Hepatocyte (in vitro differentiated cells): ENCODE results near the gene RELA. TPM values are rescaled to one million over a fixed set of nuclear protein-coding genes. Genes with fewer than 3 reads are reported as not detected.
A peak's percentile ranks its signal among the peaks of the same experiment; 100 is the strongest.

Experiments
- DNase-seq: peaks from one replicate; pipeline ENCODE4 v3.0.0-alpha.2; 2016; ENCODE audit warnings: low spot score
- H2AFZ ChIP-seq: fragments of 200-600 bp; sonication (generic); 2 replicates; pipeline ENCODE4 v1.6.0; 2016; ENCODE audit warnings: antibody characterized with exemption, mild to moderate bottlenecking
- H3K27ac ChIP-seq: fragments of 200-600 bp; sonication (generic); 2 replicates; pipeline ENCODE4 v1.5.1; 2016; ENCODE audit warnings: mild to moderate bottlenecking
- H3K27me3 ChIP-seq: fragments of 200-600 bp; sonication (generic); 2 replicates; pipeline ENCODE4 v1.6.1; 2016
- H3K36me3 ChIP-seq: fragments of 200-600 bp; sonication (generic); replicated peaks from 2 replicates; pipeline ENCODE4 v1.5.1; 2016; ENCODE audit warnings: low read depth; ENCODE audit not compliant: insufficient read depth
- H3K4me1 ChIP-seq: fragments of 200-600 bp; sonication (generic); 2 replicates; pipeline ENCODE4 v1.5.1; 2016; ENCODE audit warnings: mild to moderate bottlenecking, moderate library complexity; ENCODE audit not compliant: insufficient read depth
- H3K4me2 ChIP-seq: fragments of 200-600 bp; sonication (generic); 2 replicates; pipeline ENCODE4 v1.6.0; 2016
- H3K4me3 ChIP-seq: fragments of 200-600 bp; sonication (generic); 2 replicates; pipeline ENCODE4 v1.5.1; 2016; ENCODE audit warnings: mild to moderate bottlenecking
- H3K79me2 ChIP-seq: fragments of 200-600 bp; sonication (generic); 2 replicates; pipeline ENCODE4 v1.6.0; 2017; ENCODE audit warnings: mild to moderate bottlenecking
- H3K9me2 ChIP-seq: fragments of 200-600 bp; sonication (generic); replicated peaks from 2 replicates; pipeline ENCODE4 v1.6.0; 2017; ENCODE audit warnings: mild to moderate bottlenecking; ENCODE audit not compliant: insufficient read depth
- H3K9me3 ChIP-seq: fragments of 200-600 bp; sonication (generic); 2 replicates; pipeline ENCODE4 v1.5.1; 2016; ENCODE audit warnings: low read depth, mild to moderate bottlenecking
- H4K20me1 ChIP-seq: fragments of 200-600 bp; sonication (generic); 2 replicates; pipeline ENCODE4 v1.6.0; 2016; ENCODE audit warnings: mild to moderate bottlenecking; ENCODE audit not compliant: insufficient read depth, poor library complexity, severe bottlenecking
- CTCF ChIP-seq: fragments of 200-600 bp; sonication (generic); IDR thresholded peaks from 2 replicates; pipeline ENCODE4 v1.5.1; 2016; ENCODE audit warnings: antibody characterized with exemption, mild to moderate bottlenecking; ENCODE audit not compliant: poor library complexity
- EZH2 ChIP-seq: fragments of 200-600 bp; sonication (generic); IDR thresholded peaks from 2 replicates; pipeline ENCODE4 v1.6.1; 2016; ENCODE audit warnings: antibody characterized with exemption, mild to moderate bottlenecking, borderline replicate concordance
- EZH2phosphoT487 ChIP-seq: fragments of 200-600 bp; sonication (generic); IDR thresholded peaks from one replicate; pipeline ENCODE4 v1.6.1; 2018; ENCODE audit warnings: antibody characterized with exemption, mild to moderate bottlenecking, low read depth, moderate library complexity; ENCODE audit not compliant: unreplicated experiment, severe bottlenecking
- WGBS: methylation state at CpG from one replicate; pipeline ENCODE4 v1.1.6; 2016; ENCODE audit warnings: low lambda C conversion rate; ENCODE audit errors: missing lambda C conversion rate; 5-methylcytosine and 5-hydroxymethylcytosine counted together
- polyA plus RNA-seq: library from polyadenylated mRNA; unstranded; fragments of >200 nt; fragmentation: Nextera tagmentation; extraction: Ambion mirVana; gene quantifications from 2 replicates; pipeline ENCODE4 v1.2.1, GENCODE V29; 2016
- total RNA-seq: library from RNA; depleted of rRNA; stranded (reverse); fragments of >200 nt; gene quantifications from 2 replicates; pipeline ENCODE4 v1.2.3, GENCODE V29; 2014

The RELA gene
- total and polyA plus RNA-seq, 2 experiments from 2014 or later, result 32.7 to 68.7 TPM

GRCh38 chr11:65650547-65651338 lies 12.0 kb downstream of the RELA start:
- no peak overlapping the region for H3K4me2 ChIP-seq
- H3K4me1 ChIP-seq, result peaks cover 22% of the 10 kb centered on the region
- 83% methylated on average over 18 of the region's 20 CpGs for WGBS
- no peaks in the 10 kb centered on the region for H3K9me3 ChIP-seq
- DNase-seq, result no peak
- H3K4me3 ChIP-seq, result no peak overlapping the region
- H4K20me1 ChIP-seq, result no peaks in the 10 kb centered on the region
- no peaks in the 10 kb centered on the region for H3K9me2 ChIP-seq
- H3K27ac ChIP-seq, result peak overlapping the region; percentile 98
- H2AFZ ChIP-seq, result no peak overlapping the region
- no peaks in the 10 kb centered on the region for H3K36me3 ChIP-seq
- peaks cover 2% of the 10 kb centered on the region for H3K79me2 ChIP-seq
- H3K27me3 ChIP-seq, result no peaks in the 10 kb centered on the region
- no peak for TF ChIP-seq EZH2
- no peak for TF ChIP-seq EZH2phosphoT487
- TF ChIP-seq CTCF, result no peak

- WGBS, result 90% methylated on average over 16 of the region's 16 CpGs
- Histone ChIP-seq H3K4me1 (peaks cover 22% of the 10 kb centered on the region), H3K27me3 (no peaks in the 10 kb centered on the region), H3K27ac (no peak overlapping the region), H3K4me2 (no peak overlapping the region), H3K4me3 (no peak overlapping the region), H3K9me2 (no peaks in the 10 kb centered on the region), H3K79me2 (peaks cover 2% of the 10 kb centered on the region), H2AFZ (no peak overlapping the region), H4K20me1 (no peaks in the 10 kb centered on the region), H3K36me3 (no peaks in the 10 kb centered on the region), H3K9me3 (no peaks in the 10 kb centered on the region)
- DNase-seq, result no peak
- TF ChIP-seq EZH2 (no peak), EZH2phosphoT487 (no peak), CTCF (no peak)
Observed at GRCh38 chr11:65649656-65650546, 12.8 kb downstream of the RELA start.

GRCh38 chr11:65648997-65649493 lies 13.7 kb downstream of the RELA start:
- WGBS, result 91% methylated on average over 10 of the region's 12 CpGs
- no peaks in the 10 kb centered on the region for H3K79me2 ChIP-seq
- no peaks in the 10 kb centered on the region for H3K36me3 ChIP-seq
- H3K27ac ChIP-seq, result no peak overlapping the region
- H3K4me2 ChIP-seq, result no peak overlapping the region
- TF ChIP-seq CTCF (no peak), EZH2 (no peak)
- H3K27me3 ChIP-seq, result no peaks in the 10 kb centered on the region
- H2AFZ ChIP-seq, result no peak overlapping the region
- no peaks in the 10 kb centered on the region for H3K9me2 ChIP-seq
- no peak overlapping the region for H3K4me3 ChIP-seq
- H4K20me1 ChIP-seq, result no peaks in the 10 kb centered on the region
- no peaks in the 10 kb centered on the region for H3K9me3 ChIP-seq
- peaks cover 22% of the 10 kb centered on the region for H3K4me1 ChIP-seq
- no peak for DNase-seq
